Bronchus fibroblast of lung (primary cell): ENCODE results near the gene NPFFR1. TPM values are rescaled to one million over a fixed set of nuclear protein-coding genes. Genes with fewer than 3 reads are reported as not detected.

Experiments
- total RNA-seq: library from RNA; depleted of rRNA; stranded (reverse); fragments of >200 nt; gene quantifications from 2 replicates; pipeline ENCODE4 v1.2.3, GENCODE V29; 2015

The NPFFR1 gene
- total RNA-seq: not detected in 2 replicates

GRCh38 chr10:70283445-70284399, at the start of gene NPFFR1:
TSS of gene NPFFR1 (minus strand) at chr10:70284004. CDS start at chr10:70283676, 328 bp downstream.

DNA sequence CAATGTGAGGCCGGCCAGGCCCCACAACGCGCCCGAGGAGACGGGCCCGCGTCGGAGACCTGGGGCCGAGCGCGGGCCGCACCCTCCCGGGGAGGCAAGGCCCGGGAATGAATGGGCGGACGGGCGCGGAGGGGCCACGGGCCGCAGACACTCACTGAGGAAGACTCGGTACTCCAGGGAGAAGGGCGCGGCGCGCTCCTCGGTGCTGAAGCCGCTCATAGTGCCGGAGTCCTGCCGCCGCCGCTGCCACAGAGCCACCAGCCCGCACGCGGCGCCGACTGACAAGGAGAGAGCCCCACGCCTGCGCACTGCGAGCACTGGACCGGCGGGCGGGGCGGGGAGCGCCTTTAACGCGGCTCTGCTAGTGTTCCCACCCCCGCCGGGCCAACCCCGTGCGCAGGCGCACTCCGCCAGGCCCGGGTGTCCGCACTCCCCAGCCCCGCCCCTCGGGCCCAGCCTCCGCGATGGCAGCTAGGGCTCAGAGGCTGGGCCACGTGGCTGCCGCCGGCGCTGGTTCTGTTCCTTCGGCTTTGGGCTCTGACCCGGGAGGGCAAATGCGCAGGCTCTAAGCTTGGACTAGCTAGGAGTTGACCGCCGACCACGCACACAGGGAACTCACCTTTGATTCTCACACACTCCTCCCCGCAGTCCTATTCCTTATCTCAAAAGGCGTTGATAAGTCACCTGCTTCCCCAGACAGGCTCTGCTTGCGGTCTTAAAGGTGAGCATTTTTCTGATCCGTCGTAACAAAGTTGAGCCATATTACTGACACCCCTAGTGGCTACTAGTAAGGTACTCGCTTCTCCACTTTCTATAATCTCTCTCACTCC, 50.5 kb downstream of the NPFFR1 start, which contains the start of gene PPA1:
PPA1 (minus strand) TSS at position 321 of the 830 bp plus-strand sequence; CDS start at position 219, 102 bp downstream.

Other genes with a start within 250 kb of the NPFFR1 start
- gene MACROH2A2, start 231.2 kb downstream of the NPFFR1 start, total RNA-seq: 20.8 and 21.2 TPM in 2 replicates
- 6.1 and 6.5 TPM in 2 replicates for gene AIFM2, start 151.2 kb downstream of the NPFFR1 start, total RNA-seq
- 8.3 and 9.4 TPM in 2 replicates for gene TYSND1, start 137.3 kb downstream of the NPFFR1 start, total RNA-seq
- gene SAR1A, start 113.5 kb downstream of the NPFFR1 start, total RNA-seq: 67.8 and 76.2 TPM in 2 replicates
- gene PPA1, start 50.6 kb downstream of the NPFFR1 start, total RNA-seq: 146 and 167 TPM in 2 replicates
- gene LRRC20, start 98.6 kb upstream of the NPFFR1 start, total RNA-seq: 22.4 and 31.5 TPM in 2 replicates
- 15.9 and 17.3 TPM in 2 replicates for gene EIF4EBP2, start 120.1 kb upstream of the NPFFR1 start, total RNA-seq
- not detected in 2 replicates for gene NODAL, start 157.7 kb upstream of the NPFFR1 start, total RNA-seq
- 1.3 and 1.5 TPM in 2 replicates for gene PALD1, start 194.8 kb upstream of the NPFFR1 start, total RNA-seq